ENCODE measurements around the gene ACOXL. TPM values are rescaled to one million over a fixed set of nuclear protein-coding genes. Genes with fewer than 3 reads are reported as not detected.

ACOXL gene
- total RNA-seq, 2 donors from 2014 or later, result 0.52 TPM; not detected in 1

DNA sequence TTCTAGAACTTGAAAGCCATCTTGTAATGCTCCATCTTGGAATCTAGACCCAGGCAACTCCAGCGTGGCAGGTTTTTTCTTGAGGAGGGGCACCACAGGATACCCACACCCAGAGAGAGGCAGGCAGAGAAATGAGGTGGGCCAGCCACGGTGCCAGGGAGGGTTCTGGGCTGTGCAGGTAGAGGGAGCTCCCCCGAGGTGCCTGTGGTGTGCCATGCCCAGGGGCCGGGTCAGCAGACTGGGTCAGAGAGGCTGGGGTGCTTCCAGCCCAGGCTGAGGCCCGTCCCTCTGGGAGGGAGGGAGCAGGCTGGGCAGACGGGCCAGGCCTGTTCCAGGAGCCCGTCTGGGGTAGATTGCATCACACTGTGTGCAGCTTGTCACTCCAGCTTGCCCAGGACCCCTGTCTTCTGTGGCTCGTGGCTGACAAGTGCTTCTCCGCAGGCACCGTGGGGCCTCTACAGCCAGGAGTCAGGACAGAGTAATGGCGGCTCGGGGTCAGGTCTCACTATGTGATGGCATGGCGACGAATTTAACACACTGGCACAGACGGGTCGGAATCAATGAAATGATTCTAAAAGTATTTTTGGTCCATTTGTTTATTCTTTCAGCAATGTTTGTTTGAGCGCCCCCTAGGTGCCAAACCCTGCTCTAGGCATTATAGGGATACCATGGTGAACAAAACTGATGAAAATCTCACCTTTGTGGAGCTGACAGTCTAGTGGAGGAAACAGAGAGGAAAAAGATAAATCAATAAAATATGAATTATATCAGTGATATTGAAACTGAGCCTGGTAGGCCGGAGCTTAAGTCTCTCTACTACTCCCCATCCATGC is 144.0 kb downstream of the ACOXL start:
- no peaks in the 10 kb centered on the region for H3K36me3 ChIP-seq (replicated peaks in 1 of 2; ENCODE audit: insufficient read depth in 1 of 2, low read depth in 2 of 2)
- ATAC-seq (no peak), DNase-seq (no peak)
- no peak overlapping the region for H3K27ac ChIP-seq
- TF ChIP-seq POLR2A (IDR thresholded peaks at IDR 0.05) (no peak), CTCF (IDR thresholded peaks at IDR 0.05) (no peak)
- no peaks in the 10 kb centered on the region for H3K4me1 ChIP-seq
- H3K9me3 ChIP-seq, result no peaks in the 10 kb centered on the region
- no peaks in the 10 kb centered on the region for H3K27me3 ChIP-seq
- WGBS, 2 donors, result 83% methylated on average over 12 to 18 of the region's 18 CpGs
- H3K4me3 ChIP-seq, result no peak overlapping the region
- intact Hi-C loops (cut with DNase I), result no loop called here

- H3K4me3 ChIP-seq, result no peak overlapping the region
- H3K9me3 ChIP-seq, result no peaks in the 10 kb centered on the region
- H3K4me1 ChIP-seq, result no peaks in the 10 kb centered on the region
- no peak for ATAC-seq
- H3K36me3 ChIP-seq (replicated peaks in 1 of 2; ENCODE audit: insufficient read depth in 1 of 2, low read depth in 2 of 2), result no peaks in the 10 kb centered on the region
- WGBS, 2 donors, result 48 to 64% methylated on average over 13 to 18 of the region's 18 CpGs
- DNase-seq, result no peak
- TF ChIP-seq POLR2A (IDR thresholded peaks at IDR 0.05) (no peak), CTCF (IDR thresholded peaks at IDR 0.05) (no peak)
- no peaks in the 10 kb centered on the region for H3K27me3 ChIP-seq
- intact Hi-C loops (cut with DNase I), result no loop called here
- no peak overlapping the region for H3K27ac ChIP-seq
These were observed 144.9 kb downstream of the ACOXL start for GRCh38 chr2:110877031-110877827.

- Histone ChIP-seq H3K36me3 (replicated peaks in 1 of 2; ENCODE audit: insufficient read depth in 1 of 2, low read depth in 2 of 2) (no peaks in the 10 kb centered on the region), H3K27me3 (no peaks in the 10 kb centered on the region), H3K9me3 (no peaks in the 10 kb centered on the region), H3K27ac (no peak overlapping the region), H3K4me1 (no peaks in the 10 kb centered on the region), H3K4me3 (no peak overlapping the region)
- 75 to 76% methylated on average over 3 of the region's 3 CpGs for WGBS, 2 donors
- ATAC-seq (no peak), DNase-seq (no peak)
- no peak for TF ChIP-seq POLR2A (IDR thresholded peaks at IDR 0.05)
- no peak for TF ChIP-seq CTCF (IDR thresholded peaks at IDR 0.05)
- intact Hi-C loops (cut with DNase I), result no loop called here
These were observed 145.8 kb downstream of the ACOXL start for GRCh38 chr2:110878150-110878549.

DNA sequence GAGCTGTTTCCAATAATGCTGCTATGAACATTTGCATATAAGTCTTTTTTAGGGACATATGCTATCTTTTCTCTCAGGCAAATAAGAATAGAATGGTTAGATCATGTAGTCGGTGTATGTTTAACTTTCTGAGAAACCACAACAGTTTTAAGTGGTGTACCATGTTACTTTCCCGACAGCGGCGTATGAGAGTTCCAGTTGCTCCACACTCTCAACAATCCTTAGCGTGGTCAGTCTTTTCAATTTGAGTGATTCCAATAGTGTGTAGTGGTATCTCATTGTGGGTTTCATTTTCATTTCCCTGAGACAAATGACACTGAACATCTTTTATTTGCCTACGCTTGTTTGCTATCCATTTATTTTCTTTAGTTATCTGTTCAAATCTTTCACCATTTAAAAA is 149.5 kb downstream of the ACOXL start:
- ATAC-seq (no peak), DNase-seq (no peak)
- Histone ChIP-seq H3K4me1 (no peaks in the 10 kb centered on the region), H3K27me3 (no peaks in the 10 kb centered on the region), H3K27ac (no peak overlapping the region), H3K4me3 (no peak overlapping the region), H3K9me3 (no peaks in the 10 kb centered on the region), H3K36me3 (replicated peaks in 1 of 2; ENCODE audit: insufficient read depth in 1 of 2, low read depth in 2 of 2) (no peaks in the 10 kb centered on the region)
- intact Hi-C loops (cut with DNase I), result no loop called here
- TF ChIP-seq CTCF (IDR thresholded peaks at IDR 0.05), result no peak
- TF ChIP-seq POLR2A (IDR thresholded peaks at IDR 0.05), result no peak
- 93 to 94% methylated on average over 6 of the region's 6 CpGs for WGBS, 2 donors

All from body of pancreas (tissue), 4 donors.